ENCODE results near the gene SPSB4. TPM values are rescaled to one million over a fixed set of nuclear protein-coding genes. Genes with fewer than 3 reads are reported as not detected.

SPSB4 gene
- total and polyA plus RNA-seq, 4 donors: 0.19 to 1.9 (median 0.87) TPM

GRCh38 chr3:141082064-141082463 lies 30.9 kb downstream of the SPSB4 start:
- Histone ChIP-seq H3K27me3 (ENCODE audit: control insufficient read depth in 4 of 4, insufficient read depth in 4 of 4, low read length in 3 of 4) (no peaks in the 10 kb centered on the region), H3K4me1 (ENCODE audit: control insufficient read depth in 4 of 4, insufficient read depth in 4 of 4, low read length in 3 of 4) (peaks cover 0 to 2% (median 0%) of the 10 kb centered on the region in 4 donors), H3K4me3 (ENCODE audit: low read depth in 1 of 3, low read length in 3 of 3) (no peak overlapping the region), H3K9me3 (ENCODE audit: control insufficient read depth in 4 of 4, low read length in 3 of 4) (no peaks in the 10 kb centered on the region), H3K9ac (ENCODE audit: low read depth in 1 of 2, low read length in 2 of 2) (no peak overlapping the region), H3K36me3 (ENCODE audit: control insufficient read depth in 4 of 4, insufficient read depth in 3 of 4, low read depth in 1 of 4, low read length in 3 of 4) (no peaks in the 10 kb centered on the region), H3K27ac (ENCODE audit: low read depth in 1 of 2, low read length in 2 of 2) (no peak overlapping the region)
- TF ChIP-seq RXRA (IDR thresholded peaks at IDR 0.05): no peak
- no peak for TF ChIP-seq CTCF (IDR thresholded peaks at IDR 0.05; ENCODE audit: low read depth, low read length, missing input control)
- no peak for TF ChIP-seq ATF3 (IDR thresholded peaks at IDR 0.05)
- TF ChIP-seq NR2F2 (IDR thresholded peaks at IDR 0.05): no peak
- TF ChIP-seq ZBTB33 (IDR thresholded peaks at IDR 0.05): no peak
- no peak for TF ChIP-seq TAF1 (conservative IDR thresholded peaks at IDR 0.05)
- no peak for TF ChIP-seq SP1 (IDR thresholded peaks at IDR 0.05)
- TF ChIP-seq HNF4G (IDR thresholded peaks at IDR 0.05): no peak
- TF ChIP-seq GABPA (IDR thresholded peaks at IDR 0.05 in 1 of 2, conservative IDR thresholded peaks at IDR 0.05 in 1 of 2): no peak
- no peak for TF ChIP-seq EGR1 (IDR thresholded peaks at IDR 0.05; ENCODE audit: low read depth in 2 of 2)
- TF ChIP-seq FOXA2 (IDR thresholded peaks at IDR 0.05): no peak
- no peak for TF ChIP-seq FOXA1 (IDR thresholded peaks at IDR 0.05)
- no peak for TF ChIP-seq RAD21 (IDR thresholded peaks at IDR 0.05)
- TF ChIP-seq MAX (IDR thresholded peaks at IDR 0.05): no peak
- no peak for TF ChIP-seq JUND (IDR thresholded peaks at IDR 0.05)
- TF ChIP-seq HNF4A (conservative IDR thresholded peaks at IDR 0.05): no peak
- no peak for TF ChIP-seq REST (IDR thresholded peaks at IDR 0.05)
- TF ChIP-seq YY1 (IDR thresholded peaks at IDR 0.05): no peak
- WGBS: 87% methylated on average over 5 of the region's 5 CpGs
- no peak for DNase-seq (ENCODE audit: low spot score)

Measured in liver (tissue), 9 donors.